ENCODE measurements around the gene EXOSC7.

EXOSC7 gene

GRCh38 chr3:45016916-45017315, 40.9 kb downstream of the EXOSC7 start:
- Histone ChIP-seq H3K27me3 (ENCODE audit: control insufficient read depth, insufficient read depth, low read length, poor library complexity, severe bottlenecking) (no peaks in the 10 kb centered on the region), H3K27ac (ENCODE audit: insufficient read depth, low read depth, low read length, poor library complexity, severe bottlenecking) (no peak overlapping the region), H3K4me1 (ENCODE audit: control insufficient read depth, insufficient read depth, low read length) (no peaks in the 10 kb centered on the region), H3K9me3 (ENCODE audit: control insufficient read depth, low read length) (no peaks in the 10 kb centered on the region), H3K4me3 (ENCODE audit: insufficient read depth, low read depth, low read length) (no peak overlapping the region), H3K36me3 (ENCODE audit: control insufficient read depth, insufficient read depth, low read length) (no peaks in the 10 kb centered on the region)
- 82 to 95% methylated on average over 2 of the region's 2 CpGs for WGBS, 2 experiments

- Histone ChIP-seq H3K4me1 (ENCODE audit: control insufficient read depth, insufficient read depth, low read length) (no peaks in the 10 kb centered on the region), H3K36me3 (ENCODE audit: control insufficient read depth, insufficient read depth, low read length) (no peaks in the 10 kb centered on the region), H3K4me3 (ENCODE audit: insufficient read depth, low read depth, low read length) (no peak overlapping the region), H3K27ac (ENCODE audit: insufficient read depth, low read depth, low read length, poor library complexity, severe bottlenecking) (no peak overlapping the region), H3K27me3 (ENCODE audit: control insufficient read depth, insufficient read depth, low read length, poor library complexity, severe bottlenecking) (no peaks in the 10 kb centered on the region), H3K9me3 (ENCODE audit: control insufficient read depth, low read length) (no peaks in the 10 kb centered on the region)
- 89 to 94% methylated on average over 5 of the region's 5 CpGs for WGBS, 2 experiments
Measured at GRCh38 chr3:45017821-45018220, 41.8 kb downstream of the EXOSC7 start.

GRCh38 chr3:45020534-45020933, 44.5 kb downstream of the EXOSC7 start:
- H3K27me3 ChIP-seq (ENCODE audit: control insufficient read depth, insufficient read depth, low read length, poor library complexity, severe bottlenecking): no peaks in the 10 kb centered on the region
- H3K9me3 ChIP-seq (ENCODE audit: control insufficient read depth, low read length): no peaks in the 10 kb centered on the region
- H3K27ac ChIP-seq (ENCODE audit: insufficient read depth, low read depth, low read length, poor library complexity, severe bottlenecking): no peak overlapping the region
- no peak overlapping the region for H3K4me3 ChIP-seq (ENCODE audit: insufficient read depth, low read depth, low read length)
- no peaks in the 10 kb centered on the region for H3K36me3 ChIP-seq (ENCODE audit: control insufficient read depth, insufficient read depth, low read length)
- 94 to 95% methylated on average over 8 of the region's 8 CpGs for WGBS, 2 experiments
- no peaks in the 10 kb centered on the region for H3K4me1 ChIP-seq (ENCODE audit: control insufficient read depth, insufficient read depth, low read length)

GRCh38 chr3:45021524-45022297, 45.7 kb downstream of the EXOSC7 start:
- H3K27me3 ChIP-seq (ENCODE audit: control insufficient read depth, insufficient read depth, low read length, poor library complexity, severe bottlenecking): no peaks in the 10 kb centered on the region
- H3K4me1 ChIP-seq (ENCODE audit: control insufficient read depth, insufficient read depth, low read length): no peaks in the 10 kb centered on the region
- no peak overlapping the region for H3K4me3 ChIP-seq (ENCODE audit: insufficient read depth, low read depth, low read length)
- H3K27ac ChIP-seq (ENCODE audit: insufficient read depth, low read depth, low read length, poor library complexity, severe bottlenecking): no peak overlapping the region
- H3K36me3 ChIP-seq (ENCODE audit: control insufficient read depth, insufficient read depth, low read length): no peaks in the 10 kb centered on the region
- 87 to 89% methylated on average over 12 of the region's 12 CpGs for WGBS, 2 experiments
- H3K9me3 ChIP-seq (ENCODE audit: control insufficient read depth, low read length): no peaks in the 10 kb centered on the region

- H3K4me1 ChIP-seq (ENCODE audit: control insufficient read depth, insufficient read depth, low read length): no peaks in the 10 kb centered on the region
- H3K27ac ChIP-seq (ENCODE audit: insufficient read depth, low read depth, low read length, poor library complexity, severe bottlenecking): no peak overlapping the region
- no peak overlapping the region for H3K4me3 ChIP-seq (ENCODE audit: insufficient read depth, low read depth, low read length)
- H3K27me3 ChIP-seq (ENCODE audit: control insufficient read depth, insufficient read depth, low read length, poor library complexity, severe bottlenecking): no peaks in the 10 kb centered on the region
- no peaks in the 10 kb centered on the region for H3K36me3 ChIP-seq (ENCODE audit: control insufficient read depth, insufficient read depth, low read length)
- 80 to 85% methylated on average over 3 of the region's 3 CpGs for WGBS, 2 experiments
- no peaks in the 10 kb centered on the region for H3K9me3 ChIP-seq (ENCODE audit: control insufficient read depth, low read length)
Measured at GRCh38 chr3:45023675-45024074, 47.6 kb downstream of the EXOSC7 start.

- Histone ChIP-seq H3K27ac (ENCODE audit: insufficient read depth, low read depth, low read length, poor library complexity, severe bottlenecking) (no peak overlapping the region), H3K9me3 (ENCODE audit: control insufficient read depth, low read length) (no peaks in the 10 kb centered on the region), H3K4me1 (ENCODE audit: control insufficient read depth, insufficient read depth, low read length) (no peaks in the 10 kb centered on the region), H3K36me3 (ENCODE audit: control insufficient read depth, insufficient read depth, low read length) (no peaks in the 10 kb centered on the region), H3K4me3 (ENCODE audit: insufficient read depth, low read depth, low read length) (no peak overlapping the region), H3K27me3 (ENCODE audit: control insufficient read depth, insufficient read depth, low read length, poor library complexity, severe bottlenecking) (no peaks in the 10 kb centered on the region)
- 89 to 90% methylated on average over 6 of the region's 6 CpGs for WGBS, 2 experiments
Measured at GRCh38 chr3:45024542-45025255, 48.7 kb downstream of the EXOSC7 start.

- Histone ChIP-seq H3K36me3 (ENCODE audit: control insufficient read depth, insufficient read depth, low read length) (no peaks in the 10 kb centered on the region), H3K27ac (ENCODE audit: insufficient read depth, low read depth, low read length, poor library complexity, severe bottlenecking) (no peak within 1 kb of the TSS), H3K27me3 (ENCODE audit: control insufficient read depth, insufficient read depth, low read length, poor library complexity, severe bottlenecking) (no peaks in the 10 kb centered on the region), H3K4me1 (ENCODE audit: control insufficient read depth, insufficient read depth, low read length) (no peaks in the 10 kb centered on the region), H3K4me3 (ENCODE audit: insufficient read depth, low read depth, low read length) (no peak within 1 kb of the TSS), H3K9me3 (ENCODE audit: control insufficient read depth, low read length) (no peaks in the 10 kb centered on the region)
- 87 to 89% methylated on average over 13 of the region's 13 CpGs for WGBS, 2 experiments
Measured at GRCh38 chr3:45026038-45026437, 50.0 kb downstream of the EXOSC7 start, which contains the start of gene CLEC3B. Gene CLEC3B (plus strand): TSS chr3:45026303. CDS start chr3:45026363, 60 bp downstream.

GRCh38 chr3:45026957-45027356, 50.9 kb downstream of the EXOSC7 start:
- no peaks in the 10 kb centered on the region for H3K36me3 ChIP-seq (ENCODE audit: control insufficient read depth, insufficient read depth, low read length)
- no peaks in the 10 kb centered on the region for H3K27me3 ChIP-seq (ENCODE audit: control insufficient read depth, insufficient read depth, low read length, poor library complexity, severe bottlenecking)
- no peak overlapping the region for H3K27ac ChIP-seq (ENCODE audit: insufficient read depth, low read depth, low read length, poor library complexity, severe bottlenecking)
- no peaks in the 10 kb centered on the region for H3K4me1 ChIP-seq (ENCODE audit: control insufficient read depth, insufficient read depth, low read length)
- WGBS, 2 experiments: 66 to 72% methylated on average over 4 of the region's 4 CpGs
- H3K9me3 ChIP-seq (ENCODE audit: control insufficient read depth, low read length): no peaks in the 10 kb centered on the region
- H3K4me3 ChIP-seq (ENCODE audit: insufficient read depth, low read depth, low read length): no peak overlapping the region

GRCh38 chr3:45027441-45027840, 51.4 kb downstream of the EXOSC7 start:
- 95 to 98% methylated on average over 4 of the region's 4 CpGs for whole genome bisulfite sequencing, 2 experiments
- H3K27ac ChIP-seq (ENCODE audit: insufficient read depth, low read depth, low read length, poor library complexity, severe bottlenecking): no peak overlapping the region
- no peak overlapping the region for H3K4me3 ChIP-seq (ENCODE audit: insufficient read depth, low read depth, low read length)
- H3K4me1 ChIP-seq (ENCODE audit: control insufficient read depth, insufficient read depth, low read length): no peaks in the 10 kb centered on the region
- no peaks in the 10 kb centered on the region for H3K9me3 ChIP-seq (ENCODE audit: control insufficient read depth, low read length)
- no peaks in the 10 kb centered on the region for H3K27me3 ChIP-seq (ENCODE audit: control insufficient read depth, insufficient read depth, low read length, poor library complexity, severe bottlenecking)
- no peaks in the 10 kb centered on the region for H3K36me3 ChIP-seq (ENCODE audit: control insufficient read depth, insufficient read depth, low read length)

- Histone ChIP-seq H3K4me1 (ENCODE audit: control insufficient read depth, insufficient read depth, low read length) (no peaks in the 10 kb centered on the region), H3K9me3 (ENCODE audit: control insufficient read depth, low read length) (no peaks in the 10 kb centered on the region), H3K27me3 (ENCODE audit: control insufficient read depth, insufficient read depth, low read length, poor library complexity, severe bottlenecking) (peaks cover 14% of the 10 kb centered on the region), H3K4me3 (ENCODE audit: insufficient read depth, low read depth, low read length) (no peak overlapping the region), H3K27ac (ENCODE audit: insufficient read depth, low read depth, low read length, poor library complexity, severe bottlenecking) (no peak overlapping the region), H3K36me3 (ENCODE audit: control insufficient read depth, insufficient read depth, low read length) (no peaks in the 10 kb centered on the region)
- WGBS, 2 experiments: 93 to 98% methylated on average over 2 of the region's 2 CpGs
Measured at GRCh38 chr3:45029216-45029615, 53.2 kb downstream of the EXOSC7 start.

Data from ectodermal cell (in vitro differentiated cells).